Progenitor cell of endocrine pancreas (in vitro differentiated cells): ENCODE measurements around the gene ST7. TPM values are rescaled to one million over a fixed set of nuclear protein-coding genes. Genes with fewer than 3 reads are reported as not detected.

ENCODE experiments used
- DNase-seq: peaks from one replicate; pipeline ENCODE4 v3.0.0; 2021; ENCODE audit warnings: low spot score; ENCODE audit not compliant: unreplicated experiment
- H3K27ac Mint-ChIP-seq: 2 replicates; pipeline ENCODE4 v1.8.0; 2021; ENCODE audit warnings: mild to moderate bottlenecking, moderate library complexity, mixed read lengths
- H3K27me3 Mint-ChIP-seq: 2 replicates; pipeline ENCODE4 v1.8.0; 2021; ENCODE audit warnings: mixed read lengths
- H3K36me3 Mint-ChIP-seq: 2 replicates; pipeline ENCODE4 v1.8.0; 2022; ENCODE audit warnings: mixed read lengths; ENCODE audit not compliant: insufficient read depth
- H3K4me1 Mint-ChIP-seq: 2 replicates; pipeline ENCODE4 v1.8.0; 2021; ENCODE audit warnings: low read depth, mixed read lengths
- H3K4me3 Mint-ChIP-seq: 2 replicates; pipeline ENCODE4 v1.8.0; 2021; ENCODE audit warnings: low read depth, mild to moderate bottlenecking, moderate library complexity, mixed read lengths
- H3K9me3 Mint-ChIP-seq: 2 replicates; pipeline ENCODE4 v1.8.0; 2021; ENCODE audit warnings: low read depth, mixed read lengths
- CTCF ChIP-seq: fragments of 200-600 bp; sonication (generic); IDR thresholded peaks from one replicate; pipeline ENCODE4 v1.5.0; 2021; ENCODE audit warnings: antibody characterized with exemption, mild to moderate bottlenecking; ENCODE audit not compliant: unreplicated experiment
- total RNA-seq: library from RNA; stranded (reverse); gene quantifications from 2 replicates; pipeline ENCODE4 v1.2.1, GENCODE V29; 2021

ST7 gene
- total RNA-seq, 1 donor from 2014 or later, result 24.8 TPM

DNA sequence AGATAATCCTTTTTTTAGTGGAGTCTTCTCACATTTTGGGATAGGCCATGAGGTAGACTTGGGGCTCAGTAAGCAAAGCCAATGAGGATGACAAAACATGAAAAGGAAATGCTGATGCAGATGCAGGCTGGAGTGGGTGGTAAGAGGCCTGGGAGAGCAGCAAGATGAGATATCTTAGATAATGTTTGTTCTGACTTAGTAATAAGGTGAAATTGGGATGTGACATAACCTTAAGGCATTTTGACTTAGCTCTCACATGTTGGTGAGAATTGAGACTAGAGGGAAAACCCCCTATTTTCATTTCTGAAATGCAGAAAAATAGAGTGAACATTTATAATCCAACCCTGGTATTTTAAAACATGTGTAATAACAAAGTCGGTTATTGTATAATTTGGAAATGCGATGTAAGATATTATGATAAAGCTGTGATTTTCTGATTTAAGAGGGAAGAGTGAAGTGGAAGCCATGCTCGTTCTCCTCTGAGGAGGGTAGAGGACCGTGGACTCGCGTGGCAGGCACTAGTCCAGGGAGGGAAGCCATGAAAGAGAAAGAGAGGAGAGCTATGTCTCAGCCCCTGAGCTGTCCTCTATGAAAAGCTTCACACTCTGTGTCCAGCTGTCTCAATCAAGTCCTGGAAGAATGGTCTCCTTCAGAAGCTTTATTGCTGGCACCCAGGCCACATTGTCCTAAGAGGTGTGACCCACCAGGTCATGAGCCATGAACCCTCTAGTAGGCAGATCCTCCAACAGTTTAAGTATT lies 57.3 kb downstream of the ST7 start:
- H3K27ac Mint-ChIP-seq, result no peak overlapping the region
- H3K9me3 Mint-ChIP-seq, result no peaks in the 10 kb centered on the region
- no peak overlapping the region for H3K4me3 Mint-ChIP-seq
- H3K27me3 Mint-ChIP-seq, result peaks cover 5% of the 10 kb centered on the region
- TF ChIP-seq CTCF, result no peak
- peaks cover 19% of the 10 kb centered on the region for H3K4me1 Mint-ChIP-seq
- no peak for DNase-seq
- no peaks in the 10 kb centered on the region for H3K36me3 Mint-ChIP-seq

GRCh38 chr7:117011419-117012260 lies 58.3 kb downstream of the ST7 start:
- Mint-ChIP-seq H3K27me3 (peaks cover 7% of the 10 kb centered on the region), H3K27ac (no peak overlapping the region)

DNA sequence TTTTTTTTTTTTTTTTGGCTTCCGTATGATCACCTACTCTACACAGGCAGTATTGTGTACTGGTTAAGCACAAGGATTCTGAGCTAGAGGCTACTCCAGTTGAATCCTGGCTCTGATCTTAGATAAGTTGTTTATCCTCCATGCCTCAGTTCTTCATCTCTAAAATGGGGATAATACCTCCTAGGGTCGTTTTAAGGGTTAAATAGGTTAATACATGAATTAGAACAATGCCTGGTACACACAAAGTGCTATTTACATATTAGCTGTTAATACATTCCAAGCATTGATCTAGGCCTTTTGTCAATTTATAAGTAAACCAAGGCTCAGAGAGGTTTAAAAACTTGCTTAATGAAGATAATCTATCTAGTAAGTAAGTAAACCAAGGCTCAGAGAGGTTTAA lies 59.0 kb downstream of the ST7 start:
- no peak for DNase-seq
- no peak overlapping the region for H3K4me3 Mint-ChIP-seq
- no peak for TF ChIP-seq CTCF
- no peaks in the 10 kb centered on the region for H3K36me3 Mint-ChIP-seq
- no peak overlapping the region for H3K27ac Mint-ChIP-seq
- no peaks in the 10 kb centered on the region for H3K9me3 Mint-ChIP-seq
- H3K27me3 Mint-ChIP-seq, result peaks cover 11% of the 10 kb centered on the region
- peaks cover 16% of the 10 kb centered on the region for H3K4me1 Mint-ChIP-seq

More at GRCh38 chr7:117011419-117012260, 58.3 kb downstream of the ST7 start:
- TF ChIP-seq CTCF, result no peak
- no peak for DNase-seq
- Mint-ChIP-seq H3K9me3 (no peaks in the 10 kb centered on the region), H3K4me3 (no peak overlapping the region), H3K4me1 (peaks cover 19% of the 10 kb centered on the region), H3K36me3 (no peaks in the 10 kb centered on the region)

GRCh38 chr7:117012696-117013095 lies 59.4 kb downstream of the ST7 start:
- no peaks in the 10 kb centered on the region for H3K9me3 Mint-ChIP-seq
- no peaks in the 10 kb centered on the region for H3K36me3 Mint-ChIP-seq
- no peak for DNase-seq
- no peak overlapping the region for H3K4me3 Mint-ChIP-seq
- H3K4me1 Mint-ChIP-seq, result peaks cover 16% of the 10 kb centered on the region
- peaks cover 12% of the 10 kb centered on the region for H3K27me3 Mint-ChIP-seq
- H3K27ac Mint-ChIP-seq, result no peak overlapping the region
- peak; percentile 39 for TF ChIP-seq CTCF

DNA sequence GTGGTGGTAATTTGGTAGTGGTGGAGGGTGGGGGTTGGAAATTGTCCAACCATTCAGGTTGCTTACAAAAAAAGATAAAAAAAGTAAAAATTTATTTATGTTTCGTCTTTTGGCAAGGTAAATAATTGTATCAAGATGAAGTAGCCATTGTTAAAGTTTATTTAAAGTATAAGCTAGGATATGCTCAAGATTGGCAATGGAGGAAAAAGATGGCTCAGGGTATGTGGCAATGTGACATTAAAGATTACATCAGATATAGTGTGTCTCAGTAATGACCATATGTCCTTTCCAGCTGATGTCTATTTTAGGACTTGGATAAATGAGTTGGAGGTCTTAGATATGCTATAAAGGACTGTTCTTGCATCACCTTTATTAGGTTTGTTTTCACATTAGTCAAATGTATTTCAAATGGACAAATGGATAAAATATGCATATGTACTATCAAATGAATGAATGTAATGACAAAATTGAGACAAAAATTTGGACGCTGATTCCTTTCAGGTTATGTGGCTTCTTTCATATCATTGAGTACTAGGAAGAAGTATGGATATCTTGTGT lies 60.9 kb downstream of the ST7 start:
- DNase-seq, result no peak
- peaks cover 12% of the 10 kb centered on the region for H3K27me3 Mint-ChIP-seq
- H3K9me3 Mint-ChIP-seq, result no peaks in the 10 kb centered on the region
- H3K36me3 Mint-ChIP-seq, result no peaks in the 10 kb centered on the region
- H3K4me1 Mint-ChIP-seq, result peaks cover 11% of the 10 kb centered on the region
- H3K27ac Mint-ChIP-seq, result no peak overlapping the region
- H3K4me3 Mint-ChIP-seq, result no peak overlapping the region
- no peak for TF ChIP-seq CTCF
